ENCODE data around the gene ZBTB7A. TPM values are rescaled to one million over a fixed set of nuclear protein-coding genes. Genes with fewer than 3 reads are reported as not detected.

Gene ZBTB7A
- total and polyA plus RNA-seq, 2 of the 4 experiments (the other 2 are of a cell fraction) = 3.2 to 10.3 TPM

DNA sequence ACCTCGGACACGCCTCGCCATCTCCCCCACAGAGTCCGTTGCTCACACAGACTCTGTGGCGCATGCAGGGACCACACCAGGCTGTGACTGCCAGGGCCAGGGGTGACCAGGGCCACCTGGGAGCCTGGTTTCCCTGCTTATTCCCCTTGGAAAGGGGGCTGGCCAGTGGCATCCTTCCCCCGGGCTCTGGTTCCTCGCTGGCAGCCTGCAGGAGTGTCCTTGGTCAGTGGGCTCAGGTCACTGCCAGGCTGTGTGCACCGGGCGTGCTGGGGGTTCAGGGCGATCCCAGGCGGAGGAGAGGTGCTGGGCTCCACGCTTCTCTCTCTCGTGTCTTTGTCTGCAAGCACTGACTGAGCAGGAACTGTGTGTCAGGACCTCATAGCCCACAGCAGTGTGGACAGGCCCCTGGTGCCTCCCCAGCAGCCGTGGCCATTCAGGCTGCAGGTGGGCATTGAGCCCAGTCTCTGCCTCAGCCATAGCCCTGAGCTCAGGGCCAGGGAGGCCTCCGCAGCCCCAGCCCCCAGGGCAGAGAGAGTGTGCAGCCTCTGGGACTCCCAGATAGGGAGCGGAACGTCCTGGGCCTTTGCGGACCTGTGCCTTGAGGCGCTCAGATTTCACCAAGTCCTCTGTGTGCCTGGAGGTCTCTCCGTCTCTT, 52.7 kb downstream of the ZBTB7A start:
- Histone ChIP-seq H2AFZ (replicated peaks; ENCODE audit: low read length, poor library complexity) (no peak overlapping the region), H3K9me1 (ENCODE audit: insufficient read depth, low read length) (no peaks in the 10 kb centered on the region), H2AK9ac (replicated peaks; ENCODE audit: low read depth, low read length, poor library complexity) (no peak overlapping the region), H3K56ac (ENCODE audit: extremely low read depth, insufficient read depth, low read length) (no peak overlapping the region), H2BK120ac (ENCODE audit: low read depth, low read length) (no peak overlapping the region), H3K79me1 (ENCODE audit: low read depth in 1 of 2, low read length in 2 of 2) (peaks cover 18 to 88% of the 10 kb centered on the region in 2 experiments), H4K20me1 (ENCODE audit: insufficient read depth, low read length) (peaks cover 86% of the 10 kb centered on the region), H3K18ac (ENCODE audit: low read depth, low read length) (no peak overlapping the region), H4K91ac (ENCODE audit: insufficient read depth, low read depth, low read length) (no peak overlapping the region), H2BK15ac (ENCODE audit: low read depth, low read length) (no peak overlapping the region), H3K14ac (replicated peaks; ENCODE audit: low read depth, low read length) (no peak overlapping the region), H3K9ac (ENCODE audit: low read depth, low read length) (no peak overlapping the region), H3K4ac (ENCODE audit: low read depth, low read length) (no peak overlapping the region), H4K5ac (ENCODE audit: low read depth, low read length) (no peak overlapping the region), H3K27ac (ENCODE audit: insufficient read depth, low read length) (no peak overlapping the region), H4K8ac (ENCODE audit: low read depth in 2 of 2, low read length in 2 of 2) (no peak overlapping the region), H3K9me3 (ENCODE audit: control insufficient read depth, insufficient read depth, low read length) (no peaks in the 10 kb centered on the region), H3K4me3 (ENCODE audit: insufficient read depth, low read depth, low read length) (no peak overlapping the region), H3K36me3 (ENCODE audit: control insufficient read depth, insufficient read depth, low read length) (peaks cover 44% of the 10 kb centered on the region), H2AK5ac (ENCODE audit: low read depth, low read length) (no peak overlapping the region), H2BK5ac (ENCODE audit: low read depth, low read length, poor library complexity, severe bottlenecking) (no peak overlapping the region), H3K27me3 (ENCODE audit: control insufficient read depth, insufficient read depth, low read length) (no peaks in the 10 kb centered on the region), H3K4me1 (ENCODE audit: control insufficient read depth, insufficient read depth, low read length) (peaks cover 17% of the 10 kb centered on the region), H3K23ac (ENCODE audit: low read depth, low read length) (no peak overlapping the region), H3K4me2 (ENCODE audit: low read depth, low read length) (no peak overlapping the region), H2BK20ac (ENCODE audit: low read depth, low read length) (no peak overlapping the region)
- ATAC-seq (ENCODE audit: low read depth) (no peak), DNase-seq (no peak)
- POLR2A ChIA-PET (ENCODE audit: unreplicated experiment) = no interaction called here
- BruUV-seq (replicated peaks) = no TSS peak
- in situ Hi-C loops (cut with MboI; ENCODE audit: low sequenced_read_pairs) = no loop called here
- dilution Hi-C loops (cut with HindIII; ENCODE audit: low sequenced_read_pairs, unreplicated experiment) = no loop called here
- CTCF ChIA-PET = no interaction called here
- intact Hi-C loops (cut with micrococcal nuclease) = no loop called here
- 81% methylated on average over 10 of the region's 20 CpGs; no CpG with 5 or more reads in 1 of the 2 experiments for WGBS, 2 experiments (ENCODE audit: extremely low coverage in 2 of 2, insufficient read length in 1 of 2)
- TF ChIP-seq SMC3 (IDR thresholded peaks at IDR 0.05; ENCODE audit: low read depth, low read length) (no peak), RFX5 (IDR thresholded peaks at IDR 0.05; ENCODE audit: low read depth, low read length) (no peak), FOS (IDR thresholded peaks at IDR 0.05; ENCODE audit: low read depth, low read length) (no peak), CEBPB (IDR thresholded peaks at IDR 0.05; ENCODE audit: low read depth, low read length) (no peak), RAD21 (IDR thresholded peaks at IDR 0.05; ENCODE audit: low read length) (no peak), POLR2A (IDR thresholded peaks at IDR 0.05; ENCODE audit: low read depth, low read length) (no peak), BHLHE40 (IDR thresholded peaks at IDR 0.05; ENCODE audit: low read depth, low read length) (no peak), CHD1 (IDR thresholded peaks at IDR 0.05; ENCODE audit: low read depth, low read length) (no peak), NFE2L2 (IDR thresholded peaks at IDR 0.05; ENCODE audit: low read depth, low read length) (no peak), MXI1 (IDR thresholded peaks at IDR 0.05; ENCODE audit: borderline replicate concordance, low read depth, low read length) (no peak), RCOR1 (IDR thresholded peaks at IDR 0.05; ENCODE audit: insufficient replicate concordance, low read length) (no peak)
- TF ChIP-seq, protein P1, sequence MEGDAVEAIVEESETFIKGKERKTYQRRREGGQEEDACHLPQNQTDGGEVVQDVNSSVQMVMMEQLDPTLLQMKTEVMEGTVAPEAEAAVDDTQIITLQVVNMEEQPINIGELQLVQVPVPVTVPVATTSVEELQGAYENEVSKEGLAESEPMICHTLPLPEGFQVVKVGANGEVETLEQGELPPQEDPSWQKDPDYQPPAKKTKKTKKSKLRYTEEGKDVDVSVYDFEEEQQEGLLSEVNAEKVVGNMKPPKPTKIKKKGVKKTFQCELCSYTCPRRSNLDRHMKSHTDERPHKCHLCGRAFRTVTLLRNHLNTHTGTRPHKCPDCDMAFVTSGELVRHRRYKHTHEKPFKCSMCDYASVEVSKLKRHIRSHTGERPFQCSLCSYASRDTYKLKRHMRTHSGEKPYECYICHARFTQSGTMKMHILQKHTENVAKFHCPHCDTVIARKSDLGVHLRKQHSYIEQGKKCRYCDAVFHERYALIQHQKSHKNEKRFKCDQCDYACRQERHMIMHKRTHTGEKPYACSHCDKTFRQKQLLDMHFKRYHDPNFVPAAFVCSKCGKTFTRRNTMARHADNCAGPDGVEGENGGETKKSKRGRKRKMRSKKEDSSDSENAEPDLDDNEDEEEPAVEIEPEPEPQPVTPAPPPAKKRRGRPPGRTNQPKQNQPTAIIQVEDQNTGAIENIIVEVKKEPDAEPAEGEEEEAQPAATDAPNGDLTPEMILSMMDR (conservative IDR thresholded peaks at IDR 0.05; ENCODE audit: low read depth, low read length) = no peak
- TF ChIP-seq, protein P2, sequence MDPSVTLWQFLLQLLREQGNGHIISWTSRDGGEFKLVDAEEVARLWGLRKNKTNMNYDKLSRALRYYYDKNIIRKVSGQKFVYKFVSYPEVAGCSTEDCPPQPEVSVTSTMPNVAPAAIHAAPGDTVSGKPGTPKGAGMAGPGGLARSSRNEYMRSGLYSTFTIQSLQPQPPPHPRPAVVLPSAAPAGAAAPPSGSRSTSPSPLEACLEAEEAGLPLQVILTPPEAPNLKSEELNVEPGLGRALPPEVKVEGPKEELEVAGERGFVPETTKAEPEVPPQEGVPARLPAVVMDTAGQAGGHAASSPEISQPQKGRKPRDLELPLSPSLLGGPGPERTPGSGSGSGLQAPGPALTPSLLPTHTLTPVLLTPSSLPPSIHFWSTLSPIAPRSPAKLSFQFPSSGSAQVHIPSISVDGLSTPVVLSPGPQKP (IDR thresholded peaks at IDR 0.05; ENCODE audit: borderline replicate concordance, low read depth, low read length) = no peak
